Measurements from ENCODE around the gene ASTN2. TPM values are rescaled to one million over a fixed set of nuclear protein-coding genes. Genes with fewer than 3 reads are reported as not detected.

Gene ASTN2, protein sequence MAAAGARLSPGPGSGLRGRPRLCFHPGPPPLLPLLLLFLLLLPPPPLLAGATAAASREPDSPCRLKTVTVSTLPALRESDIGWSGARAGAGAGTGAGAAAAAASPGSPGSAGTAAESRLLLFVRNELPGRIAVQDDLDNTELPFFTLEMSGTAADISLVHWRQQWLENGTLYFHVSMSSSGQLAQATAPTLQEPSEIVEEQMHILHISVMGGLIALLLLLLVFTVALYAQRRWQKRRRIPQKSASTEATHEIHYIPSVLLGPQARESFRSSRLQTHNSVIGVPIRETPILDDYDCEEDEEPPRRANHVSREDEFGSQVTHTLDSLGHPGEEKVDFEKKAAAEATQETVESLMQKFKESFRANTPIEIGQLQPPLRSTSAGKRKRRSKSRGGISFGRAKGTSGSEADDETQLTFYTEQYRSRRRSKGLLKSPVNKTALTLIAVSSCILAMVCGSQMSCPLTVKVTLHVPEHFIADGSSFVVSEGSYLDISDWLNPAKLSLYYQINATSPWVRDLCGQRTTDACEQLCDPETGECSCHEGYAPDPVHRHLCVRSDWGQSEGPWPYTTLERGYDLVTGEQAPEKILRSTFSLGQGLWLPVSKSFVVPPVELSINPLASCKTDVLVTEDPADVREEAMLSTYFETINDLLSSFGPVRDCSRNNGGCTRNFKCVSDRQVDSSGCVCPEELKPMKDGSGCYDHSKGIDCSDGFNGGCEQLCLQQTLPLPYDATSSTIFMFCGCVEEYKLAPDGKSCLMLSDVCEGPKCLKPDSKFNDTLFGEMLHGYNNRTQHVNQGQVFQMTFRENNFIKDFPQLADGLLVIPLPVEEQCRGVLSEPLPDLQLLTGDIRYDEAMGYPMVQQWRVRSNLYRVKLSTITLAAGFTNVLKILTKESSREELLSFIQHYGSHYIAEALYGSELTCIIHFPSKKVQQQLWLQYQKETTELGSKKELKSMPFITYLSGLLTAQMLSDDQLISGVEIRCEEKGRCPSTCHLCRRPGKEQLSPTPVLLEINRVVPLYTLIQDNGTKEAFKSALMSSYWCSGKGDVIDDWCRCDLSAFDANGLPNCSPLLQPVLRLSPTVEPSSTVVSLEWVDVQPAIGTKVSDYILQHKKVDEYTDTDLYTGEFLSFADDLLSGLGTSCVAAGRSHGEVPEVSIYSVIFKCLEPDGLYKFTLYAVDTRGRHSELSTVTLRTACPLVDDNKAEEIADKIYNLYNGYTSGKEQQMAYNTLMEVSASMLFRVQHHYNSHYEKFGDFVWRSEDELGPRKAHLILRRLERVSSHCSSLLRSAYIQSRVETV (N-terminal part only)
- 7.4 and 9.3 TPM in 2 replicates for total RNA-seq (2014; rRNA removed; shearing (Covaris generic))

DNA sequence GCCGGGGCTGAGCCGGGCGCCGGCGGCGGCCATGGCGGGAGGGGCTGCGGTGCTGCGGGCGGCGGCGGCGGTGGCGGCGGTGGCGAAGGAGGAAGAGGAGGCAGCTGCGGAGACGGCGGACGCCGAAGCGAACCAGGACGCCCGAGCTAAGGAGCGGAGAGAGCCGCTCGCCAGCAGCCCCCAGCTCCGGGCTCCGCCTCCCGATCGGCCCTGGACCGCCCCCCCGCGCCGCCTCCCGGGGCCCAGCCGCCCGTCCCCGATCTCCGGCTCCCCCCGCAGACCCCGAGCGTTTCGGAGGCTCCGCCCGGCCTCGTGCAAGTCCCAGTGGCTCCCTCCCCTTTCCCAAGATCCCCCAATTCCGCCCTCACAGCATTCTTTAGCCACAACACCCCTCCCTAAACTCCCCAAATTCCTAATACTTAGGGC lies at the start of gene ASTN2:
Gene ASTN2 (minus strand): TSS at position 152 of the 426 bp plus-strand sequence. CDS start 119 bp downstream, at position 33.
- peak; percentile 90 for DNase-seq
- peaks cover 72% of the 10 kb centered on the region for H3K27me3 ChIP-seq (ENCODE audit: control insufficient read depth, insufficient read depth, low read length)

DNA sequence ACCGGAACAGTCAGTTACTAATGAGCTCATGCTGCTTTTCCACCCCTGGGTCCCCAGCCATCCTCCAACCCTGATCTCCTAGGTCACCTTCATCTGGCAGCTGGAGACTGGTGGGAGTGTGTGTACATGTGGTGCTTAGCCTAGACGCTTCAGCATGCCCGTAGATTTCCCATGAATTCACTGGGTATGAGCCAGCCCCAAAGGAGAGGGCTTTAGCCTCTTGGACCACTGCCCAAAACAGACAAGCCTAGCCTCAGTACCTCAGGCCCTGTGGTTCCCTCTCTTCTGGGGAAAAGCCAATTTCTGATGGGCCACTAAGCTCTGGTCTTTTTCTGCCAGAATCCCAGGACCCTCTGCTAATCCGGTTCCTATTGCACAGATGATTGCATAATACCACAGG lies 48.0 kb upstream of the ASTN2 start:
- no peaks in the 10 kb centered on the region for H3K27me3 ChIP-seq (ENCODE audit: control insufficient read depth, insufficient read depth, low read length)
- no peak overlapping the region for H3K4me3 ChIP-seq (ENCODE audit: insufficient read depth, low read depth, low read length)
- no peak for DNase-seq
- no peaks in the 10 kb centered on the region for H3K36me3 ChIP-seq (replicated peaks; ENCODE audit: control insufficient read depth, insufficient read depth, low read length)

More for the DNA sequence above, at the start of gene ASTN2:
- Histone ChIP-seq H3K4me3 (ENCODE audit: insufficient read depth, low read depth, low read length) (peak within 1 kb of the TSS; percentile 43), H3K36me3 (replicated peaks; ENCODE audit: control insufficient read depth, insufficient read depth, low read length) (no peaks in the 10 kb centered on the region)

DNA sequence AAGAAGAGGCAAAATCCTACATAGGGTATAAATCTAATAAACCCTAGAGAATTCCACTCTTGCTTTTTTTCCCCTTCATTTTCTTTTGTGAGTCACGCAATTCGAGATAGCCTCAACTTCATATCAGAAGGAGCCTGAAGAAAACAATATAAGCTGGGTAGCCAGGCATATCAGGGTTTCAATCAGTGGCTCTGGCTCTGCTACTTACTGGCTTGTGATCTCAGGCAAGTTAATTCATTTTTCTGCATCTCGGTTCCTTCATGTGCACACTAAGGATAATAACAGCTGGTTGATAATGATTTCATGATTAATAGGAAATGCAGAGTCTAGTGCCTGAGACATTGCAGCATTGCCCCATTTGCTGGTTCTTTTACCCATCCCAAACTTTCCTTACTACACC lies 46.5 kb upstream of the ASTN2 start:
- no peak for DNase-seq
- Histone ChIP-seq H3K36me3 (replicated peaks; ENCODE audit: control insufficient read depth, insufficient read depth, low read length) (no peaks in the 10 kb centered on the region), H3K4me3 (ENCODE audit: insufficient read depth, low read depth, low read length) (no peak overlapping the region), H3K27me3 (ENCODE audit: control insufficient read depth, insufficient read depth, low read length) (no peaks in the 10 kb centered on the region)

DNA sequence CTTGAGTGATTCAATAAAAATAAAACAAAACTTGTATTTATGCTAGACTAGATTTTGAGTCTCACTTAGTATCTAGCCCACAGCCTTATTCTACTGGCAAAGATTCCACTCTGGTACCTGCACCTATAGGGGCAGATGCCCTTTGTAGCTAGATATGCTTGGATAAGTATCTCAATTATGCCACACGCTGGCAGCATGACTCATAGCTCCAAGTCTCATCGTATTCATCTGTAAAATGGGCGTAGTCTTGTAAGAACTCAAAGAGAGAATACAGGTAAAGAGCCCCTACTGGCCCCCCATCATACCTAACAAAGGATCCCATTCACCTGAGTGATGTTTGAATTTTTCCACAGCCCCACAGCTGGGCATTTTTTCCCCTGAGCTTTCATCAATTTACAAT lies 45.9 kb upstream of the ASTN2 start:
- Histone ChIP-seq H3K27me3 (ENCODE audit: control insufficient read depth, insufficient read depth, low read length) (no peaks in the 10 kb centered on the region), H3K4me3 (ENCODE audit: insufficient read depth, low read depth, low read length) (no peak overlapping the region), H3K36me3 (replicated peaks; ENCODE audit: control insufficient read depth, insufficient read depth, low read length) (no peaks in the 10 kb centered on the region)
- no peak for DNase-seq

DNA sequence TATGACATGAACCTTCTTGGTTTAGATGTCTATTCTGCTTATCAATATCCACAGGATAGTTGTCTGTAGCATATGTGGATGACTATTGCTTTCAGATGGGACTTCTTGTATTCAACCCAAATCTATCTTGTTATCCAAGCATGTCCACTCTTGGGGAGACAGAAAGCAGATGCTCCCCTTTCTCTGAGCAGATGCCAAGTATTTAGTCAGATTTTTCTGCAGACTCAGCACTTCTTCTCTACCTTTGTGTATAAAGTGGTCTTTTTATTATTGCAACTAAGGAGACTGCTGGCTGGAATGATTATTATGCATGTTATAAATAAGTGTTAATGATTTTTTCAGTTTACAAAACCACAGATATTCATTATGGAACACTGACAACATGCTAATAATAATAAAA lies 45.1 kb upstream of the ASTN2 start:
- H3K36me3 ChIP-seq (replicated peaks; ENCODE audit: control insufficient read depth, insufficient read depth, low read length): no peaks in the 10 kb centered on the region
- no peak overlapping the region for H3K4me3 ChIP-seq (ENCODE audit: insufficient read depth, low read depth, low read length)

DNA sequence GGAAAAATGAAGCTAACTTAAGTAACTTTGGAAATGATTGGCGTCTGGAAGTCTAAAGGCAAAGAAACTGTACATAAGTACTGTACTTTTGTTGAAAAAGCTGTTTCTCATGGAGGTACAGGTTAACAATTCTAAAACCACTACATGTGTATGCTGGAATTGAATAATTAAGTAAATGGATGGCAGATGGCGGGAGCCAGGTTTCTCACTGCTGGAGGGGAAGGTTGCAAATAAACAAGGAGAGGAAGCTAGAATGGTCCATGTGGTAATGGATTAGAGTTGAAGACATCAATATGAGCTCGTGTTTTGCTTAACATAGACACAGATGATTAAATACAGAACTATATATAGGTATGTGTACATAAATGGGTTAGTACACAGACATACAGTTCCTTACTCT lies 43.2 kb upstream of the ASTN2 start:
- no peak for DNase-seq
- no peak overlapping the region for H3K4me3 ChIP-seq (ENCODE audit: insufficient read depth, low read depth, low read length)
- no peaks in the 10 kb centered on the region for H3K27me3 ChIP-seq (ENCODE audit: control insufficient read depth, insufficient read depth, low read length)
- no peaks in the 10 kb centered on the region for H3K36me3 ChIP-seq (replicated peaks; ENCODE audit: control insufficient read depth, insufficient read depth, low read length)

More for the DNA sequence above, 45.1 kb upstream of the ASTN2 start:
- H3K27me3 ChIP-seq (ENCODE audit: control insufficient read depth, insufficient read depth, low read length): no peaks in the 10 kb centered on the region
- DNase-seq: no peak

DNA sequence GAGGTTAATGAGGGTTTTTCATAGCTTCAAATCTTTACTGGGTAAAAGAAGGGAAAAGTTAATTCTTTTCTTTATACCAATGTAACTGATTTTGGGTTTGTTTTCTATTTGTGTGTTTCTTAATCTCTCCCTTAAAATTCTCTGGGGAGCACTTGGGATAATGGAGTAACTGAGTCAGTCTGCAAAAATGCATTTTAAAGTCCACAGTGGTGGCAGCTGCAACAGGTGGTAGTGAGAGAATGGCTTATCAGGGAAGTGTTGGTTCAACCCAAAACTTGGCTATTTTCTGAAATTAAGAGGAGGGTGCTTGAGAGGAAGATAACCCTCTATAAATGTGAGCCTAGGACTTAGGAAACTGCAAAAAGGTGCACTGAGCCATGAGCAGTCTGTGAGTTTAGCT lies 39.9 kb upstream of the ASTN2 start:
- Histone ChIP-seq H3K36me3 (replicated peaks; ENCODE audit: control insufficient read depth, insufficient read depth, low read length) (no peaks in the 10 kb centered on the region), H3K27me3 (ENCODE audit: control insufficient read depth, insufficient read depth, low read length) (no peaks in the 10 kb centered on the region), H3K4me3 (ENCODE audit: insufficient read depth, low read depth, low read length) (no peak overlapping the region)
- DNase-seq: no peak

DNA sequence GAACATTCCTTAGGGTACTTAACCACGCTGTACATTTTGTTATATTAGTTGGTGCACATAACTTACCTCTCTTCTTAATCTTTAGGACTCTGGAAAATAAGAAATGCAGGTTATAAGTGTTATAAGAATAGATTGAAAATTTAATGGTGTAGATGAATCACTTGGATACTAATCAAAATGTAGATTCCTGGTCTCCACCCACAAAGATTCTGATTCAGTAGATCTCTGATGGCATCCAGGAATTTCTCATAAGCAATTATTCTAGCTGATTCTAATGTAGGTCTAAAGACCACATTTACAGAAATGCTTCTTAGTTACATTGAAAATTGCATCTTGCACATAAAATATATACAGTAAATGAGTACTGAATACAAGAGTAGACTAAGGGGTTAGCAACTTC lies 38.9 kb upstream of the ASTN2 start:
- H3K27me3 ChIP-seq (ENCODE audit: control insufficient read depth, insufficient read depth, low read length): no peaks in the 10 kb centered on the region
- no peak for DNase-seq

DNA sequence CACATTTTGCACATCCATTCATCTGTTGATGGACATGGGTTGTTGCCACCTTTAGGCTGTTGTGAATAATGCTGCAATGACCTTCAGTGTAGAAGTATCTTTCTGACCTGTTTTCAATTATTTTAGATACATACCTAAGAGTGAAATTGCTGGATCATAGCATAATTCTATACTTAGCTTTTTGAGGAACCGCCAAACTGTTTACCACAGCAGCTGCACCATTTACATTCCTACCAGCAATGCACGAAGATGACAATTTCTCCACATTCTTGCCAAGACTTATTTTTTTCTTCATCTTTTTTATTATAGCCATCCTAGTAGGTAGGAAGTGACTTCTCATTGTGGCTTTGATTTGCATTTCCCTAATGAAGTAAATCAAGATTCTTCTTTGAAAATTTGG lies 36.5 kb upstream of the ASTN2 start:
- Histone ChIP-seq H3K4me3 (ENCODE audit: insufficient read depth, low read depth, low read length) (no peak overlapping the region), H3K36me3 (replicated peaks; ENCODE audit: control insufficient read depth, insufficient read depth, low read length) (no peaks in the 10 kb centered on the region), H3K27me3 (ENCODE audit: control insufficient read depth, insufficient read depth, low read length) (no peaks in the 10 kb centered on the region)
- DNase-seq: no peak

More for the DNA sequence above, 38.9 kb upstream of the ASTN2 start:
- Histone ChIP-seq H3K4me3 (ENCODE audit: insufficient read depth, low read depth, low read length) (no peak overlapping the region), H3K36me3 (replicated peaks; ENCODE audit: control insufficient read depth, insufficient read depth, low read length) (no peaks in the 10 kb centered on the region)

DNA sequence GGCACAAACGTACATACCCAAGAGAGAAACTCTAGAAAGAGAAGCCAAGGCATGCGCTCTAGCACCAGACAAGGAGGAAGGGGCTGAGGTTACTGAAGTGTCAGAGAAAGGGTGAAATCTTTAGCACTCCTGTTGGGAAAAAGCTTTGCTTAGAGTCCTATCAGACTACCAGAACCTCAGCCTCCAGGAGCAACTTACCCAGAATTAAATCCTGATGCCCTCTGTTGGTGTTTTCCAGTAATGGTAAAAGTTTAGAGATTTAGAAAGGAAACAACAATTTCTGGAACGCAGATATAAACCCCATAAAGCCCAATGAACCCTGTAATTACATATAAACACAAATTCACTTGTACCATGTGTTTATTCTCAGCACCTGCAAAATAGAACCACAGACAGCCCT lies 33.2 kb upstream of the ASTN2 start:
- Histone ChIP-seq H3K27me3 (ENCODE audit: control insufficient read depth, insufficient read depth, low read length) (no peaks in the 10 kb centered on the region), H3K4me3 (ENCODE audit: insufficient read depth, low read depth, low read length) (no peak overlapping the region), H3K36me3 (replicated peaks; ENCODE audit: control insufficient read depth, insufficient read depth, low read length) (no peaks in the 10 kb centered on the region)
- peak; percentile 10 for DNase-seq

DNA sequence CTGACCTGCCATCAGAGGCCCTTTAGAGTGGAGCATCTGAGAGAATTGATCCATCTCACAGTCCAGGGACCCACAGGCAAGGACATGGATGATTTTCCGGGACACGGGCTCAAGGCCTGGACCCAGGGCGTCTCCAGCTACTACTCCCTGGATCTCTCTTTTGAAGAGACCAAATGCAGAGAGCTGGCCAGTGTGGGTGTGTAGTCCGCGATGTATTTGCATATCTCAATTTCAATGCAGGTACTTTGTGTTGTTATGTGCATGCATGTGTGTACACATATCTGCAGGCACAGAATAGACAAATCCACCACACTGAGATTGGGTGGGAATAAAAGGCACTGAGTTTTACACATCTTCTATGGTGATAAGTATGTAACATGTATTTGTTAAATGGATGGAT lies 30.8 kb upstream of the ASTN2 start:
- no peaks in the 10 kb centered on the region for H3K36me3 ChIP-seq (replicated peaks; ENCODE audit: control insufficient read depth, insufficient read depth, low read length)
- DNase-seq: no peak
- no peak overlapping the region for H3K4me3 ChIP-seq (ENCODE audit: insufficient read depth, low read depth, low read length)
- H3K27me3 ChIP-seq (ENCODE audit: control insufficient read depth, insufficient read depth, low read length): no peaks in the 10 kb centered on the region; the same call in 1 of the 2 replicates

DNA sequence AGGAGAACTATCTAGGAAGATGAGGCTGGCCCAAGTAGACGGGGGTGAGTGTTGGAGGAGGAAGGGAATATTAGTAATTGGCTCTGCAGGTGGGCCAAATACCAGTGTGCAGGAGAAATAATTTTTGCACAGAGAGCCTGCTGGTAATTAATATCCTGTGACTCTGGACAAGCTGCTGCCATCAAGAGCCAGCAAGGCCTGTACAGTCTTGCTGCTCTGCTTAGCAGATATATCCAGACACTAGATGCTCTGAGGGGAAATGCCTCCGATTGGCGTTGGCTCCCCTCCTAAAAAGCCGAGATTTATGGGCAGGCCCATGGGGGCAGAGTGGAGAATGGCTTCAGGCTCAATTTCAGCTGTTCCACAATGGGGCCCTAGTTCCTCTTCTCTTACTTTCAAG lies 29.6 kb upstream of the ASTN2 start:
- H3K27me3 ChIP-seq (ENCODE audit: control insufficient read depth, insufficient read depth, low read length): no peaks in the 10 kb centered on the region; the same call in 1 of the 2 replicates
- no peak for DNase-seq
- H3K4me3 ChIP-seq (ENCODE audit: insufficient read depth, low read depth, low read length): no peak overlapping the region
- H3K36me3 ChIP-seq (replicated peaks; ENCODE audit: control insufficient read depth, insufficient read depth, low read length): no peaks in the 10 kb centered on the region

DNA sequence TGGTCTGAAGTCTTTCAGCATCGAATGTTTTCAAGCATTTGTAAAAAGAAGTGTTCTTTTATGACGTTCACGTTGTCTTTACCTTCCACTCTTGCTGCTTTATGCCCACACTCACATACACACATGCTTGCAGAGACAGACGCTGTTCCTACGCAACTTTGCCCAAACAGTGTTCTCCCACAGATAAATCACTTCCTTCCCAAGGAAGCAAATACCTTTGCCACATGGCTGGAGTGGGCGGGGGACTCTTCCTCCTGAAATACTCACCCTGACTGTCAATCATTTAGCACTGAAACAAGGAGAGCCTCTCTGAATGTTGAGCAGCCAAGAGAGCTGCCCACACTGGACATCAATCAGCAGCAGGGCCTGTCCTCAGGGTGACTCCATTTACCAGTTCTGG lies 22.4 kb upstream of the ASTN2 start:
- Histone ChIP-seq H3K4me3 (ENCODE audit: insufficient read depth, low read depth, low read length) (no peak overlapping the region), H3K27me3 (ENCODE audit: control insufficient read depth, insufficient read depth, low read length) (no peaks in the 10 kb centered on the region; the same call in 1 of the 2 replicates), H3K36me3 (replicated peaks; ENCODE audit: control insufficient read depth, insufficient read depth, low read length) (no peaks in the 10 kb centered on the region)
- DNase-seq: no peak

DNA sequence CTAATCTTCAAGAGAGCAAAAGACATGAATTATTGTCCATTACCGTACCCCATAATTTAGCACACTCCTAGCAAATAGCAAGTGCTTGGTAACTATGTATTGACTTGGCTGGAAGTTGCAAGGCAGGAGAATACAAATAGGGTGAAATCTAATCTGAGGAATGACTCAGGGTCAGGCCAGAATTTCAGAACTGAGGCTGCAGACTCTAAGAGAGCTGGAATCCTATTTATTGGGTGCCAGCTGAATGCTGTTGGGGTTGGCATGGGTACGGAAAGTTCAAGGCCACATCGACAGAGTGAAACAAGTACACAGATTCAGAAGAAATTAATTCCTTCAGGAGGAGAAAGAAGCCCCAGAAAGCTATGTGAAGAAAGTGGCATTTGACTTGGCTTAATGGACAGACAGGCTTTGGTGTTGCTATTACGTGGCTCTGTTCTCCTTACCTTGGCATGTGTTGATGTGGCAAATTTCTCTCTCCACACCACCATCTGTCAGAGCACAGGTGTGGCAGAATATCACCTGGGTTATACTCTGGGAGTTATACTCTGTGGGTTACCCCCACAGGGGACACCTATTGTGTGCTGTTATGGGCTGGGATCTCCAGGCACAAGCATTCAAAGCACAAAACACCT lies 20.9 kb upstream of the ASTN2 start:
- DNase-seq: no peak
- Histone ChIP-seq H3K36me3 (replicated peaks; ENCODE audit: control insufficient read depth, insufficient read depth, low read length) (no peaks in the 10 kb centered on the region), H3K4me3 (ENCODE audit: insufficient read depth, low read depth, low read length) (no peak overlapping the region), H3K27me3 (ENCODE audit: control insufficient read depth, insufficient read depth, low read length) (no peaks in the 10 kb centered on the region)

Data from H7 (cell line).